ENCODE results near the gene GPR160. TPM values are rescaled to one million over a fixed set of nuclear protein-coding genes. Genes with fewer than 3 reads are reported as not detected.

Gene GPR160
- total and polyA plus RNA-seq, 2 of the 13 experiments (the other 11 are each of a cell fraction or from before 2014, with no cell fraction given) = 12.1 to 23.2 TPM

- TF ChIP-seq TRIM22 (IDR thresholded peaks at IDR 0.05) (no peak), FOXP4 (CRISPR knock-in tag; IDR thresholded peaks at IDR 0.05) (no peak), ZBTB4 (CRISPR knock-in tag; IDR thresholded peaks at IDR 0.05; ENCODE audit: borderline replicate concordance) (no peak), FOSL2 (CRISPR knock-in tag; IDR thresholded peaks at IDR 0.05) (no peak), THAP7 (CRISPR knock-in tag; IDR thresholded peaks at IDR 0.05) (no peak), MTF1 (CRISPR knock-in tag; IDR thresholded peaks at IDR 0.05) (no peak), KMT2B (CRISPR knock-in tag; IDR thresholded peaks at IDR 0.05) (no peak), AGO1 (IDR thresholded peaks at IDR 0.05; ENCODE audit: low read depth, low read length, poor library complexity, severe bottlenecking) (no peak), ZNF280D (CRISPR knock-in tag; IDR thresholded peaks at IDR 0.05) (no peak), ZNF552 (CRISPR knock-in tag; IDR thresholded peaks at IDR 0.05; ENCODE audit: borderline replicate concordance) (no peak), GLMP (CRISPR knock-in tag; IDR thresholded peaks at IDR 0.05; ENCODE audit: borderline replicate concordance) (no peak), HMG20A (CRISPR knock-in tag; IDR thresholded peaks at IDR 0.05; ENCODE audit: borderline replicate concordance) (peak; percentile 66; the same call in 1 of the 2 replicates), ARHGAP35 (CRISPR knock-in tag; IDR thresholded peaks at IDR 0.05; ENCODE audit: borderline replicate concordance) (no peak), ZNF251 (CRISPR knock-in tag; IDR thresholded peaks at IDR 0.05) (no peak), ZNF550 (CRISPR knock-in tag; IDR thresholded peaks at IDR 0.05; ENCODE audit: borderline replicate concordance) (no peak)
Measured at GRCh38 chr3:170023165-170023564, 14.6 kb upstream of the GPR160 start (continued).
